Measurements from ENCODE around the gene SULT1A2. TPM values are rescaled to one million over a fixed set of nuclear protein-coding genes. Genes with fewer than 3 reads are reported as not detected.

SULT1A2 gene
- total RNA-seq, 1 experiment from 2014 or later = 0.43 TPM

DNA sequence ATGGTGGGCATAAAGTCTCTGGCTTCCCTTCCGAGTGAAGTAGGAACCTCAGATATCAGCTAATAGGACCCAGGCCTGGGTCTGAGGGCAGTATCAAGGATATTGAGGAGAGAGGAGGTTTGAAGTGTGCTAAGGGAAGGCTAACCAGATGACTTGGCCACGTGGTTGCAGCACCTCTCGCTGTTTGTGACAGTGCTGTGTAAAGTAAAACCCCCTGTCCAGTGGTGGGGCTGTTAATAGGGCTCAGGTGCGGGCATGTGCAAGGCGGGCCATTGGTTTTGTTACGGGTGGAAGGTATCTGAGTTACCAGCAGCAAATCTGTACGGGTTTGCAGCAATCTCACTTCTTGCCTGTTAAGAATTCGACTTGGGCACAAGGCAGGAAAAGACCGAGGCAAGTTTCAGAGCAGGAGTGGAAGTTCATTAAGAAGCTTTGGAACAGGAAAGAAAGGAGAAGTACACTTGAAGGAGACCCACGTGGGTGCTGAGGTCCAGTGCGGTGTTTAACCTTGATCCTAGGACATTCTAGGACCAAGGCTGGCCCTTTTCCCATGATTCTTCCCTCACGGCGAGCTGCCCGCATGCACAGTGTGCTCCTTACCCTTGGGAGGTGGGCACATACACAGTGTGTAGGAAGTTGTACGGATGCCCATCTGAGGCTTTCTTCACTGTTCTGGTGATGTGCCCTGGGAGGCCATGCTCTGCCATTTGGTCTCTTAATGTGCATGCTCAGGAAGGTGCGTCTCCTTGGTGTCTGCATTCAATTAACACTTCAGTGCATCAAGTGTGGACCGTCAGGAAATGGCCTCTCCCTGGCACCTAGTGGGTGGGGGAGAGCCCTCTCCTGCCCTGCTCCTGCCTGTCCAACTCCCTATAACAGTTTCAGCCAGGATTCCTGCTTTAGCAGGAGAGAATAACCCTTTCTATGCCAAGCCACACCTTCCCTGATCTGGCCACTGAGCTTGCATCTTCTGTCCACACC, 22.8 kb downstream of the SULT1A2 start:
- Mint-ChIP-seq H3K27me3 (ENCODE audit: insufficient read depth, unreplicated experiment) (no peaks in the 10 kb centered on the region), H3K27ac (ENCODE audit: unreplicated experiment) (no peak overlapping the region), H3K4me3 (ENCODE audit: unreplicated experiment) (no peak overlapping the region), H3K4me1 (ENCODE audit: low read depth, unreplicated experiment) (no peaks in the 10 kb centered on the region), H3K36me3 (ENCODE audit: insufficient read depth, unreplicated experiment) (no peaks in the 10 kb centered on the region), H3K9me3 (ENCODE audit: unreplicated experiment) (no peaks in the 10 kb centered on the region)
- CTCF ChIA-PET = interaction anchor here (0.5 to 0.6 kb wide), 2 partner anchors 44 to 84 kb away, joined by 5 to 6 read pairs; no protein-coding TSS in a partner anchor
- no TSS peak for BruUV-seq (replicated peaks)
- Histone ChIP-seq H3K4me1 (no peaks in the 10 kb centered on the region), H3K9me3 (no peaks in the 10 kb centered on the region), H3K36me3 (ENCODE audit: control insufficient read depth, insufficient read depth, low read length) (no peaks in the 10 kb centered on the region), H3K27me3 (replicated peaks; ENCODE audit: control insufficient read depth, insufficient read depth, low read length) (no peaks in the 10 kb centered on the region), H3K4me3 (ENCODE audit: low read depth, low read length) (no peak overlapping the region)
- TF ChIP-seq, protein P1, sequence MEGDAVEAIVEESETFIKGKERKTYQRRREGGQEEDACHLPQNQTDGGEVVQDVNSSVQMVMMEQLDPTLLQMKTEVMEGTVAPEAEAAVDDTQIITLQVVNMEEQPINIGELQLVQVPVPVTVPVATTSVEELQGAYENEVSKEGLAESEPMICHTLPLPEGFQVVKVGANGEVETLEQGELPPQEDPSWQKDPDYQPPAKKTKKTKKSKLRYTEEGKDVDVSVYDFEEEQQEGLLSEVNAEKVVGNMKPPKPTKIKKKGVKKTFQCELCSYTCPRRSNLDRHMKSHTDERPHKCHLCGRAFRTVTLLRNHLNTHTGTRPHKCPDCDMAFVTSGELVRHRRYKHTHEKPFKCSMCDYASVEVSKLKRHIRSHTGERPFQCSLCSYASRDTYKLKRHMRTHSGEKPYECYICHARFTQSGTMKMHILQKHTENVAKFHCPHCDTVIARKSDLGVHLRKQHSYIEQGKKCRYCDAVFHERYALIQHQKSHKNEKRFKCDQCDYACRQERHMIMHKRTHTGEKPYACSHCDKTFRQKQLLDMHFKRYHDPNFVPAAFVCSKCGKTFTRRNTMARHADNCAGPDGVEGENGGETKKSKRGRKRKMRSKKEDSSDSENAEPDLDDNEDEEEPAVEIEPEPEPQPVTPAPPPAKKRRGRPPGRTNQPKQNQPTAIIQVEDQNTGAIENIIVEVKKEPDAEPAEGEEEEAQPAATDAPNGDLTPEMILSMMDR (IDR thresholded peaks at IDR 0.05; ENCODE audit: insufficient read depth in 1 of 2, low read depth in 1 of 2, low read length in 1 of 2, severe bottlenecking in 1 of 2, unreplicated experiment in 1 of 2) = no peak
- POLR2A ChIA-PET = no interaction called here
- intact Hi-C loops (cut with micrococcal nuclease; ENCODE audit: unreplicated experiment) = no loop called here
- no peak for DNase-seq

DNA sequence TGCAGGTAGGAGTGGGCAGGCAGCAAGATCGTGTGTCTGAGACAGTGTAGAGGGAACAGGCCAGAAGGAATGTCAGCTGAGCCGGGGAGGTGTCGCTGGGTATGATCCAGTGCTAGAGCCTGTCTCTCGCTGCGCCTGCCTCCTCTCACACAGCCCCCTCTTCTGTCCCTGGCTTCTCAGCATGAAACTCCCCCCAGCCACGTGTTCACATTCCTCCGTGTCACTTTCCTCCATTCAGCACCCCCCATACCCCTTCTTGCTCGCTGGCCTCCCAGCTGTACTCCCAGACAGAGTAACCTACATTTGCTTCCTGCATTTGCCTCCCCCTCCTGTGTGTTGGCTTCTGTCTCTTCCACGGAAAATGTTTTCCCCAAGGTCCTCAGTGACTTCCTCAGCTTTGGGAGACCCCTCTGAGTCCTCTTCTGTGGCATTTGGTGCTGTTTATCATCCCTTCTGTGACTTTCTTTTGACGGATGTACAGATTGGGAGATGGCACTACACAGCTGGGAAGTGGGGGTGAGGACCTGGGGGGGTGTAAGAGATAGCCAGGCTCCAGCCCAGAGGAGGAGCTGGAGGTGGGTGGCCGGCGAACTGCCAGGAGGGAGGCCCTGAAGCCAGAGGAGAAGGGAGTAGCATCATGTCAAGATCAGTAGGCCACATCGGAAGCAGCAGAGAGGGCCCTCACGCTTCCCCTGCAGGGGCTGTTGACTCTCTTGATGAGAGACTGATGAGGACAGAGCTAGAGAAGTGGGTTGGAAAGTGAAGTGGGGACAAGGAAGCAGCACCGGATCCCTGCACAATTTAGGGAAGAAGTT, 23.9 kb downstream of the SULT1A2 start:
- no peaks in the 10 kb centered on the region for H3K36me3 ChIP-seq (ENCODE audit: control insufficient read depth, insufficient read depth, low read length)
- BruUV-seq (replicated peaks) = no TSS peak
- Mint-ChIP-seq H3K9me3 (ENCODE audit: unreplicated experiment) (peaks cover under 1% of the 10 kb centered on the region), H3K36me3 (ENCODE audit: insufficient read depth, unreplicated experiment) (no peaks in the 10 kb centered on the region), H3K4me1 (ENCODE audit: low read depth, unreplicated experiment) (no peaks in the 10 kb centered on the region), H3K4me3 (ENCODE audit: unreplicated experiment) (no peak overlapping the region), H3K27me3 (ENCODE audit: insufficient read depth, unreplicated experiment) (no peaks in the 10 kb centered on the region), H3K27ac (ENCODE audit: unreplicated experiment) (no peak overlapping the region)
- CTCF ChIA-PET = interaction anchor here (0.5 to 0.6 kb wide), 3 partner anchors 45 to 262 kb away, joined by 3 to 6 read pairs (median 5); no protein-coding TSS in a partner anchor
- H3K9me3 ChIP-seq = no peaks in the 10 kb centered on the region
- no peaks in the 10 kb centered on the region for H3K4me1 ChIP-seq
- H3K4me3 ChIP-seq (ENCODE audit: low read depth, low read length) = no peak overlapping the region
- TF ChIP-seq, protein P1 (IDR thresholded peaks at IDR 0.05; ENCODE audit: insufficient read depth in 1 of 2, low read depth in 1 of 2, low read length in 1 of 2, severe bottlenecking in 1 of 2, unreplicated experiment in 1 of 2) = no peak
- no peaks in the 10 kb centered on the region for H3K27me3 ChIP-seq (replicated peaks; ENCODE audit: control insufficient read depth, insufficient read depth, low read length)
- POLR2A ChIA-PET = no interaction called here
- no peak for DNase-seq
- intact Hi-C loops (cut with micrococcal nuclease; ENCODE audit: unreplicated experiment) = no loop called here
